HG03103 (cell line): ENCODE results near the gene B4GALT5.

Experiments
- ATAC-seq: cut with Tn5 transposase; IDR thresholded peaks from one replicate; pipeline ENCODE4 v1.9.1; 2021; ENCODE audit warnings: low read depth; ENCODE audit not compliant: unreplicated experiment

Gene B4GALT5

GRCh38 chr20:49592120-49592519 lies 121.6 kb downstream of the B4GALT5 start:
- no peak for ATAC-seq

GRCh38 chr20:49591217-49591865 lies 122.3 kb downstream of the B4GALT5 start:
- ATAC-seq: no peak

- ATAC-seq: no peak
Observed at GRCh38 chr20:49590163-49591017, 123.3 kb downstream of the B4GALT5 start.

- no peak for ATAC-seq
Observed at GRCh38 chr20:49589747-49590146, 123.9 kb downstream of the B4GALT5 start.

GRCh38 chr20:49587111-49587570 lies 126.5 kb downstream of the B4GALT5 start:
- ATAC-seq: no peak

- no peak for ATAC-seq
Observed at GRCh38 chr20:49585585-49586245, 128.0 kb downstream of the B4GALT5 start.

GRCh38 chr20:49584418-49585382 lies 129.0 kb downstream of the B4GALT5 start:
- ATAC-seq: no peak

GRCh38 chr20:49583669-49584417 lies 129.8 kb downstream of the B4GALT5 start:
- no peak for ATAC-seq

- ATAC-seq: no peak
Observed at GRCh38 chr20:49583343-49583668, 130.4 kb downstream of the B4GALT5 start.
